Measurements from ENCODE around the gene ARHGEF7.

ARHGEF7 gene

GRCh38 chr13:111132948-111133347 is 17.8 kb downstream of the ARHGEF7 start:
- no peaks in the 10 kb centered on the region for H3K9me3 ChIP-seq (ENCODE audit: insufficient read depth, low read depth, low read length)
- no peak overlapping the region for H2AFZ ChIP-seq (ENCODE audit: low read length)
- TF ChIP-seq EZH2phosphoT487 (IDR thresholded peaks at IDR 0.05; ENCODE audit: borderline replicate concordance) (no peak), CTCF (conservative IDR thresholded peaks at IDR 0.05; ENCODE audit: low read length) (no peak)
- no peaks in the 10 kb centered on the region for H3K4me1 ChIP-seq (ENCODE audit: insufficient read depth, low read length, poor library complexity, severe bottlenecking)
- no peaks in the 10 kb centered on the region for H3K36me3 ChIP-seq (ENCODE audit: insufficient read depth, low read length)
- H3K9me2 ChIP-seq (replicated peaks; ENCODE audit: low read depth, low read length) = no peaks in the 10 kb centered on the region
- H4K20me1 ChIP-seq (ENCODE audit: insufficient read depth, low read length, poor library complexity, severe bottlenecking) = no peaks in the 10 kb centered on the region
- H3K4me3 ChIP-seq (ENCODE audit: low read length, poor library complexity, severe bottlenecking) = no peak overlapping the region
- H3K27me3 ChIP-seq (ENCODE audit: insufficient read depth, low read length, poor library complexity, severe bottlenecking) = no peaks in the 10 kb centered on the region
- H3K4me2 ChIP-seq (ENCODE audit: low read depth, low read length, poor library complexity, severe bottlenecking) = no peak overlapping the region
- no peaks in the 10 kb centered on the region for H3F3A ChIP-seq (ENCODE audit: low read depth)
- H3K79me2 ChIP-seq (ENCODE audit: insufficient read depth, low read length) = no peaks in the 10 kb centered on the region
- H3K9ac ChIP-seq (ENCODE audit: low read depth, low read length, poor library complexity, severe bottlenecking) = no peak overlapping the region

DNA sequence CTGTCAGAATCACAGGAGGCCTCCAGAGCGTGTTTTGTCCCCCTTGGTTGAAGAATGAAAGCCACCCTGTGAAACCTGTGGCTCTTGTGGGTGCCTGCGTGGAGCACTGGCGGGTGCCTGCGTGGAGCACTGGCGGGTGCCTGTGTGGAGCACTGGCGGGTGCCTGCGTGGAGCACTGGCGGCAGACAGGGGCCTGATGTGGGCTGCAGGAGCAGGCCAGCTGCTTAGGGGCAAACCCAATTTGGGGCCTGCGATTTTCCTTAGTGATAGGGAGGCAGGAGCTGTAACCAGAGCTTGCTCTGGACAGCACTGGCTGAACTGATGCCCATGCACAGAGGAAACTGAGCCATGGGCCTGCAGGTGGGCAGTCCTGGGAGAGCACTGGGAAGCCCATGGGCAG is 24.3 kb downstream of the ARHGEF7 start:
- Histone ChIP-seq H2AFZ (ENCODE audit: low read length) (no peak overlapping the region), H3K79me2 (ENCODE audit: insufficient read depth, low read length) (no peaks in the 10 kb centered on the region), H4K20me1 (ENCODE audit: insufficient read depth, low read length, poor library complexity, severe bottlenecking) (no peaks in the 10 kb centered on the region), H3K9me2 (replicated peaks; ENCODE audit: low read depth, low read length) (no peaks in the 10 kb centered on the region), H3K36me3 (ENCODE audit: insufficient read depth, low read length) (no peaks in the 10 kb centered on the region), H3K9ac (ENCODE audit: low read depth, low read length, poor library complexity, severe bottlenecking) (no peak overlapping the region), H3K4me2 (ENCODE audit: low read depth, low read length, poor library complexity, severe bottlenecking) (no peak overlapping the region), H3K4me1 (ENCODE audit: insufficient read depth, low read length, poor library complexity, severe bottlenecking) (peaks cover 7% of the 10 kb centered on the region), H3K9me3 (ENCODE audit: insufficient read depth, low read depth, low read length) (no peaks in the 10 kb centered on the region), H3K4me3 (ENCODE audit: low read length, poor library complexity, severe bottlenecking) (no peak overlapping the region), H3F3A (ENCODE audit: low read depth) (no peaks in the 10 kb centered on the region), H3K27me3 (ENCODE audit: insufficient read depth, low read length, poor library complexity, severe bottlenecking) (no peaks in the 10 kb centered on the region)
- no peak for TF ChIP-seq CTCF (conservative IDR thresholded peaks at IDR 0.05; ENCODE audit: low read length)
- TF ChIP-seq EZH2phosphoT487 (IDR thresholded peaks at IDR 0.05; ENCODE audit: borderline replicate concordance) = no peak

GRCh38 chr13:111139873-111140561 is 24.9 kb downstream of the ARHGEF7 start:
- no peaks in the 10 kb centered on the region for H3K79me2 ChIP-seq (ENCODE audit: insufficient read depth, low read length)
- no peaks in the 10 kb centered on the region for H3K9me3 ChIP-seq (ENCODE audit: insufficient read depth, low read depth, low read length)
- H3K36me3 ChIP-seq (ENCODE audit: insufficient read depth, low read length) = no peaks in the 10 kb centered on the region
- H3K4me1 ChIP-seq (ENCODE audit: insufficient read depth, low read length, poor library complexity, severe bottlenecking) = peaks cover 7% of the 10 kb centered on the region
- no peak overlapping the region for H3K9ac ChIP-seq (ENCODE audit: low read depth, low read length, poor library complexity, severe bottlenecking)
- no peaks in the 10 kb centered on the region for H3F3A ChIP-seq (ENCODE audit: low read depth)
- H3K4me3 ChIP-seq (ENCODE audit: low read length, poor library complexity, severe bottlenecking) = no peak overlapping the region
- no peak overlapping the region for H3K4me2 ChIP-seq (ENCODE audit: low read depth, low read length, poor library complexity, severe bottlenecking)
- H2AFZ ChIP-seq (ENCODE audit: low read length) = no peak overlapping the region
- no peaks in the 10 kb centered on the region for H3K27me3 ChIP-seq (ENCODE audit: insufficient read depth, low read length, poor library complexity, severe bottlenecking)
- H3K9me2 ChIP-seq (replicated peaks; ENCODE audit: low read depth, low read length) = no peaks in the 10 kb centered on the region
- TF ChIP-seq CTCF (conservative IDR thresholded peaks at IDR 0.05; ENCODE audit: low read length) = no peak
- no peak for TF ChIP-seq EZH2phosphoT487 (IDR thresholded peaks at IDR 0.05; ENCODE audit: borderline replicate concordance)
- no peaks in the 10 kb centered on the region for H4K20me1 ChIP-seq (ENCODE audit: insufficient read depth, low read length, poor library complexity, severe bottlenecking)
